Neural progenitor cell (in vitro differentiated cells): ENCODE data around the gene NTM. TPM values are rescaled to one million over a fixed set of nuclear protein-coding genes. Genes with fewer than 3 reads are reported as not detected.
A peak's percentile ranks its signal among the peaks of the same experiment; 100 is the strongest.

Experiments used
- DNase-seq: peaks from one replicate; pipeline ENCODE4 v3.0.0-alpha.2; 2016; ENCODE audit warnings: low spot score
- H2AFZ ChIP-seq: fragments of 200-600 bp; sonication (generic); replicated peaks from 2 replicates; pipeline ENCODE4 v1.6.1; 2016; ENCODE audit warnings: antibody characterized with exemption
- H3F3A ChIP-seq: fragments of 200-600 bp; sonication (generic); 2 replicates; pipeline ENCODE4 v1.6.1; 2016; ENCODE audit warnings: antibody characterized with exemption, low read depth
- H3K27ac ChIP-seq: fragments of 200-600 bp; sonication (generic); 2 replicates; pipeline ENCODE4 v1.5.1; 2016; ENCODE audit warnings: mild to moderate bottlenecking
- H3K27me3 ChIP-seq: fragments of 200-600 bp; sonication (generic); 2 replicates; pipeline ENCODE4 v1.6.1; 2016; ENCODE audit warnings: mild to moderate bottlenecking, moderate library complexity
- H3K36me3 ChIP-seq: fragments of 200-600 bp; sonication (generic); 2 replicates; pipeline ENCODE4 v1.5.1; 2016
- H3K4me1 ChIP-seq: fragments of 200-600 bp; sonication (generic); 2 replicates; pipeline ENCODE4 v1.6.1; 2016; ENCODE audit warnings: mixed run types
- H3K4me2 ChIP-seq: fragments of 200-600 bp; sonication (generic); 2 replicates; pipeline ENCODE4 v1.6.1; 2016
- H3K4me3 ChIP-seq: fragments of 200-600 bp; sonication (generic); 2 replicates; pipeline ENCODE4 v1.5.1; 2016
- H3K79me2 ChIP-seq: fragments of 200-600 bp; sonication (generic); 2 replicates; pipeline ENCODE4 v1.6.1; 2016; ENCODE audit warnings: low read depth
- H3K9ac ChIP-seq: fragments of 200-600 bp; sonication (generic); 2 replicates; pipeline ENCODE4 v1.6.1; 2016
- H3K9me3 ChIP-seq: fragments of 200-600 bp; sonication (generic); 2 replicates; pipeline ENCODE4 v1.5.1; 2016; ENCODE audit warnings: low read depth
- H4K20me1 ChIP-seq: fragments of 200-600 bp; sonication (generic); 2 replicates; pipeline ENCODE4 v1.6.1; 2016; ENCODE audit warnings: low read depth
- H3K27ac Mint-ChIP-seq: 3 replicates; pipeline ENCODE4 v1.8.0; 2021; ENCODE audit warnings: mixed read lengths
- H3K27me3 Mint-ChIP-seq: 2 replicates; pipeline ENCODE4 v1.8.0; 2022; ENCODE audit warnings: low read depth, mild to moderate bottlenecking, inconsistent platforms, moderate library complexity, mixed read lengths; ENCODE audit not compliant: insufficient read depth
- H3K36me3 Mint-ChIP-seq: 3 replicates; pipeline ENCODE4 v1.8.0; 2021; ENCODE audit warnings: mixed read lengths
- H3K4me1 Mint-ChIP-seq: 3 replicates; pipeline ENCODE4 v1.8.0; 2021; ENCODE audit warnings: mixed read lengths
- H3K4me3 Mint-ChIP-seq: 3 replicates; pipeline ENCODE4 v1.8.0; 2021; ENCODE audit warnings: mild to moderate bottlenecking, moderate library complexity, mixed read lengths
- H3K9me3 Mint-ChIP-seq: 3 replicates; pipeline ENCODE4 v1.8.0; 2020; ENCODE audit warnings: mixed read lengths
- EZH2 ChIP-seq: fragments of 200-600 bp; sonication (generic); IDR thresholded peaks from 2 replicates; pipeline ENCODE4 v1.6.1; 2017; ENCODE audit warnings: antibody characterized with exemption, mild to moderate bottlenecking, moderate library complexity
- EZH2phosphoT487 ChIP-seq: fragments of 200-600 bp; sonication (generic); IDR thresholded peaks from 2 replicates; pipeline ENCODE4 v1.6.1; 2017; ENCODE audit warnings: antibody characterized with exemption
- total RNA-seq: library from RNA; depleted of rRNA; stranded (reverse); fragments of >200 nt; gene quantifications from 2 replicates; pipeline ENCODE4 v1.2.3, GENCODE V29; 2015; ENCODE audit warnings: low replicate concordance
- TF ChIP-seq, protein P1 (sequence below): fragments of 200-600 bp; sonication (generic); IDR thresholded peaks from 2 replicates; pipeline ENCODE4 v1.5.1; 2017; ENCODE audit warnings: antibody characterized with exemption, mild to moderate bottlenecking

The NTM gene
- total RNA-seq, 1 donor from 2014 or later: 4.3 TPM

DNA sequence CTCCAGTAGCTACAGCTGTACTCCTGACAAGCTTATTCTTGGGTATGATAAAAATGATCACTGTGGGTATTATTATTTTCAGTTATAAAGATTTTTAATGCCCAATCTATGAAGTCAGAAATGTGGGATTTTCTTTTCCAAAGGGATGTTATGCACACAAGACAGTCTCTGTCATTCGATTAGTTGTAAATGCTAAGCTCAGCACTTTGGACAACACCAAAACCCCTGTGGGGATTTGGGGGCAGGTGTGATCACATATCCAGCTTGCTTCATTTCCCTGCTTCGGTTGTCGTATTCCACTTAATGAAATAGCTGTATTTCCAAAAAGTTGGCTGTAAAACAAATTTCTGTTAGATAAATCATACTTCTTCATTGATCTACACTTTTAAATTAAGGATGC, 931.5 kb downstream of the NTM start:
- H3K27me3 Mint-ChIP-seq: no peaks in the 10 kb centered on the region
- no peaks in the 10 kb centered on the region for H3K4me1 Mint-ChIP-seq
- Histone ChIP-seq H3K79me2 (no peaks in the 10 kb centered on the region), H3K9me3 (no peaks in the 10 kb centered on the region), H3K36me3 (no peaks in the 10 kb centered on the region), H3K27me3 (no peaks in the 10 kb centered on the region), H3K4me3 (no peak overlapping the region), H4K20me1 (no peaks in the 10 kb centered on the region), H3K4me2 (no peak overlapping the region), H2AFZ (no peak overlapping the region), H3F3A (no peaks in the 10 kb centered on the region), H3K27ac (no peak overlapping the region), H3K9ac (no peak overlapping the region), H3K4me1 (no peaks in the 10 kb centered on the region)
- no peak for DNase-seq
- no peak for TF ChIP-seq EZH2
- no peak for TF ChIP-seq EZH2phosphoT487
- TF ChIP-seq, protein P1, sequence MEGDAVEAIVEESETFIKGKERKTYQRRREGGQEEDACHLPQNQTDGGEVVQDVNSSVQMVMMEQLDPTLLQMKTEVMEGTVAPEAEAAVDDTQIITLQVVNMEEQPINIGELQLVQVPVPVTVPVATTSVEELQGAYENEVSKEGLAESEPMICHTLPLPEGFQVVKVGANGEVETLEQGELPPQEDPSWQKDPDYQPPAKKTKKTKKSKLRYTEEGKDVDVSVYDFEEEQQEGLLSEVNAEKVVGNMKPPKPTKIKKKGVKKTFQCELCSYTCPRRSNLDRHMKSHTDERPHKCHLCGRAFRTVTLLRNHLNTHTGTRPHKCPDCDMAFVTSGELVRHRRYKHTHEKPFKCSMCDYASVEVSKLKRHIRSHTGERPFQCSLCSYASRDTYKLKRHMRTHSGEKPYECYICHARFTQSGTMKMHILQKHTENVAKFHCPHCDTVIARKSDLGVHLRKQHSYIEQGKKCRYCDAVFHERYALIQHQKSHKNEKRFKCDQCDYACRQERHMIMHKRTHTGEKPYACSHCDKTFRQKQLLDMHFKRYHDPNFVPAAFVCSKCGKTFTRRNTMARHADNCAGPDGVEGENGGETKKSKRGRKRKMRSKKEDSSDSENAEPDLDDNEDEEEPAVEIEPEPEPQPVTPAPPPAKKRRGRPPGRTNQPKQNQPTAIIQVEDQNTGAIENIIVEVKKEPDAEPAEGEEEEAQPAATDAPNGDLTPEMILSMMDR: no peak
- no peak overlapping the region for H3K27ac Mint-ChIP-seq
- no peaks in the 10 kb centered on the region for H3K36me3 Mint-ChIP-seq
- H3K9me3 Mint-ChIP-seq: no peaks in the 10 kb centered on the region
- no peak overlapping the region for H3K4me3 Mint-ChIP-seq

DNA sequence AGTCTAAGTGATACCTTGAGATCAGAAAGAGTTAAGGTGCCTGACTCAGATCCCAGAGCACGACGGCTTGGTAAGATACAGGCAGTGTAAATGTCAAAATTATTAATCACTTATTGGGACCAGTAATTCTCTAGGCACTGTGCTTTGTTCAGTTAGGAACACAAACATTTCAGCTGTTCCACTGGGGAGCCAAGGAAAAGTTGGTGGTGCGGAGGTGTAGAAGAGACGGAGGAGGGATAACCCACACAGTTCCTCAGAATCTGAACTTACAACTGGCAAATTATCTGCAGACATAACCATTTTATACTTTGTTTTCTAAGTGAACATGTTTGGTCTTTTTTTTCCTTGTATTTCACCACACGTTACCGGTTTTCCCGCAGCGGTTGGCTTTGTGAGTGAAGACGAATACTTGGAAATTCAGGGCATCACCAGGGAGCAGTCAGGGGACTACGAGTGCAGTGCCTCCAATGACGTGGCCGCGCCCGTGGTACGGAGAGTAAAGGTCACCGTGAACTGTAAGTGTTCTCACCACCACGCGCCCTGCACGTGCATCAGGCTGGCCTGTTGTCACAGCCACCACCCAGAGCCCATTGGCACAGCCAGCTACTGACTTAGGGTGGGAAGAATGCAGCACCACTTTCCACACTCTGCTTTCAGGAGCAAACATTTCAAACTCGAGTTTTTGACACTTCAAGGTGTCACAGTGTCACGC, 937.0 kb downstream of the NTM start:
- Histone ChIP-seq H3K4me2 (no peak overlapping the region), H3K9ac (no peak overlapping the region), H3K36me3 (no peaks in the 10 kb centered on the region), H2AFZ (no peak overlapping the region), H3K27ac (no peak overlapping the region), H3F3A (no peaks in the 10 kb centered on the region), H3K27me3 (no peaks in the 10 kb centered on the region), H3K79me2 (no peaks in the 10 kb centered on the region), H3K4me3 (no peak overlapping the region), H4K20me1 (no peaks in the 10 kb centered on the region), H3K9me3 (no peaks in the 10 kb centered on the region), H3K4me1 (peaks cover 11% of the 10 kb centered on the region)
- no peak for DNase-seq
- H3K4me1 Mint-ChIP-seq: peaks cover 18% of the 10 kb centered on the region
- TF ChIP-seq, protein P1: no peak
- TF ChIP-seq EZH2phosphoT487 (no peak), EZH2 (no peak)
- H3K27ac Mint-ChIP-seq: no peak overlapping the region
- H3K36me3 Mint-ChIP-seq: no peaks in the 10 kb centered on the region
- no peaks in the 10 kb centered on the region for H3K27me3 Mint-ChIP-seq
- no peak overlapping the region for H3K4me3 Mint-ChIP-seq
- no peaks in the 10 kb centered on the region for H3K9me3 Mint-ChIP-seq

DNA sequence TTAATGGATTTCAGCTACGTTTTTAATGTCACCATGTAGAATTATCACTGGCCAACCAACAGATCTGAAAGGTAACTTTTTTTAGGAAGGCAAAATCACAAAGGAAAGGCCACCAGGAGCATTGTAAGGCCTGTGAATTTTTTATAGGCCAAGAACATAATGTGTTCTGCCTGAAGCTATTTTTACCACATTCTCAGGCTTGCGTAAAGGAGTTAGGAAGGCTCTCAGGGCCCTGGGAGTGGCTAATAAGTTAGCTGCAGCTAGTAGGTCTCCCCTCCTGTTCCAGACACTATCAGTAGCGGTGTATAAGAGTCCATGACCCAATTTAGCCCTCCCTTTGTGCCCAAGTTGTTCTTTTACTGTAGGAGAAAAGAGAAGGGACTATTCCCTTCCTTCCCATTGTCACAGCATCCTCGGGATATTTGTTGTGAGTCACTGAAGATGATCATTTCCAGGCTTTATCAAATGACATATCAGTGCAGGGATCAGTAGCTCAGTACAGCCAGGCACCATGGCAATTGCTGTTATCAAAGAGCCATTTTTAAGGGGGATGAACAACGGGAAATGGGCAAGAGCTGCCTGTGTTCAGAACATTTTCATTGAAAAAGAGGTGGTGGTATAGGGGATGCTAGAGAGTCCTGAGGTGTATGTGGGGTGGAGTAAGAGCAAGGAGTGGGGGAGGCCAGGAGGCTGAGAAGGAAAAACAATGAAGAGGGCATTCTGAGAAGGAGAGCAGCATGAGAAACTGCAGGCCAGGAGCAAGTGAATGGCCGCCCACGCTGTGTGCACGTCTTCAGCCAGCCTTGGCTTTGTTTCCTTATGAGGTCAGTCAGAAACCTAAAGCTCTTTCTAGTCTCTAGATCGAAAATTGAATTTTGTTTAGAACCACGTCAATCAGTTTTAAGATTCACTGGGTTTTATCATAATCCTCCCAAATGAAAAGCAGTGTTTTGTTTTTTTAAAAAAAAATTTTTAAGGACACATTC, 940.3 kb downstream of the NTM start:
- Histone ChIP-seq H2AFZ (no peak overlapping the region), H3K79me2 (no peaks in the 10 kb centered on the region), H3K4me2 (peak overlapping the region; percentile 11), H3K9ac (no peak overlapping the region), H3K27ac (no peak overlapping the region), H3K36me3 (no peaks in the 10 kb centered on the region), H3K9me3 (no peaks in the 10 kb centered on the region), H3K4me1 (peaks cover 11% of the 10 kb centered on the region), H4K20me1 (no peaks in the 10 kb centered on the region), H3K4me3 (no peak overlapping the region), H3F3A (no peaks in the 10 kb centered on the region), H3K27me3 (no peaks in the 10 kb centered on the region)
- no peaks in the 10 kb centered on the region for H3K36me3 Mint-ChIP-seq
- H3K9me3 Mint-ChIP-seq: no peaks in the 10 kb centered on the region
- TF ChIP-seq, protein P1: no peak
- no peak for TF ChIP-seq EZH2
- no peak for TF ChIP-seq EZH2phosphoT487
- peaks cover 2% of the 10 kb centered on the region for H3K27me3 Mint-ChIP-seq
- no peak for DNase-seq
- peaks cover 22% of the 10 kb centered on the region for H3K4me1 Mint-ChIP-seq
- no peak overlapping the region for H3K27ac Mint-ChIP-seq
- no peak overlapping the region for H3K4me3 Mint-ChIP-seq
